Femur (tissue), 1 donor: ENCODE data around the gene CRIM1.
"Not testable (repeated sequence)": the region's sequence is repeated elsewhere in the genome, so short reads cannot be mapped to it uniquely, and the experiment has no call there.

Source experiments
- DNase-seq: peaks from one replicate; pipeline ENCODE4 v3.0.0-alpha.2; 2017

The CRIM1 gene

DNA sequence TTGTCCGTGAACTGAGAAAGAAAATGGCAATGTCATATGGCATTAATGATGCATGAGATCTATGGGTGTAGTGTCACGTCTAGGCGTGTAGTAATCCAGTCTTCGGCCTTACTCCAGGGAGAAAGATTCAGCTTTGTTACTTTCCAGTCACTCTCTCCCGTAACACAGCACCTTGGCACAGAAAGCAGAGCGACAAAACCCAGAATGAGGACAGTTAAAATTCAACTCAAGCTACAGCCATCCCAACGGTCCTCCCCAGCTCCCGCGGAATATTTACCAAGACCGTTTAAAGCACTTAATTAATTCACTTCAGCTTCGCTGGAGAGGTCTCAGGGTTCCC is 797 bp upstream of the CRIM1 start:
- peak; percentile 39 for DNase-seq

DNA sequence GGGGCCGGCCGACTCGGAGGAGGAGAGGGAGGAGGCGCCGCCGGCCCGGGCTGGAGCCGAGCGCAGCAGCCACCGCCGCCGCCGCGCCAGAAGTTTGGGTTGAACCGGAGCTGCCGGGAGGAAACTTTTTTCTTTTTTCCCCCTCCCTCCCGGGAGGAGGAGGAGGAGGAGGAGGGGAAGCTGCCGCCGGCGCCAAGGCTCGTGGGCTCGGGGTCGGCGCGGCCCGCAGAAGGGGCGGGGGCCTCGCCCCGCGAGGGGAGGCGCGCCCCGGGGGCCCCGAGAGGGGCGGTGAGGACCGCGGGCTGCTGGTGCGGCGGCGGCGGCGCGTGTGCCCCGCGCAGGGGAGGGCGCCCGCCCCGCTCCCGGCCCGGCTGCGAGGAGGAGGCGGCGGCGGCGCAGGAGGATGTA is 316 bp downstream of the CRIM1 start:
- no peak for DNase-seq

DNA sequence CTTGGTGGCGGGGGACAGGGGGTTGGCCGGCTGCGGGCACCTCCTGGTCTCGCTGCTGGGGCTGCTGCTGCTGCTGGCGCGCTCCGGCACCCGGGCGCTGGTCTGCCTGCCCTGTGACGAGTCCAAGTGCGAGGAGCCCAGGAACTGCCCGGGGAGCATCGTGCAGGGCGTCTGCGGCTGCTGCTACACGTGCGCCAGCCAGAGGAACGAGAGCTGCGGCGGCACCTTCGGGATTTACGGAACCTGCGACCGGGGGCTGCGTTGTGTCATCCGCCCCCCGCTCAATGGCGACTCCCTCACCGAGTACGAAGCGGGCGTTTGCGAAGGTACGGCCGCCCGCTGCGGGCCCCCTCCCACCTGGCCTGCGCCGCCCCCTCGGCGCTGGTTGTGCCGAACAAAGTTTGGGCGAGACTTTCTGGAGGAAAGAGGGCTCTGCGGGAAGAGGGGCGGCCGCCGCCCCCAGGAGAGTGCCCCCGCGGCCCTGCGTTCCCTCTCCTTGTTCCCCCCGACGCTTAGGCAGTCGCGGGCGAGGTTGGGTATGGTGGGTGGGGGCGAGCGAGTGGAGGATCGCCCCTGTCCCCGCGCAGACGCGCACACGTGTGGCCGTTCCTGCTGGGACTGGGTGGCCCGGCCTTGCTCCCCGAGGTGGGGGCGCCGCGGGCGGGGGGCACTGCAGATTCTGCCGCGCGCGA is 866 bp downstream of the CRIM1 start:
- peak; percentile 68 for DNase-seq

DNA sequence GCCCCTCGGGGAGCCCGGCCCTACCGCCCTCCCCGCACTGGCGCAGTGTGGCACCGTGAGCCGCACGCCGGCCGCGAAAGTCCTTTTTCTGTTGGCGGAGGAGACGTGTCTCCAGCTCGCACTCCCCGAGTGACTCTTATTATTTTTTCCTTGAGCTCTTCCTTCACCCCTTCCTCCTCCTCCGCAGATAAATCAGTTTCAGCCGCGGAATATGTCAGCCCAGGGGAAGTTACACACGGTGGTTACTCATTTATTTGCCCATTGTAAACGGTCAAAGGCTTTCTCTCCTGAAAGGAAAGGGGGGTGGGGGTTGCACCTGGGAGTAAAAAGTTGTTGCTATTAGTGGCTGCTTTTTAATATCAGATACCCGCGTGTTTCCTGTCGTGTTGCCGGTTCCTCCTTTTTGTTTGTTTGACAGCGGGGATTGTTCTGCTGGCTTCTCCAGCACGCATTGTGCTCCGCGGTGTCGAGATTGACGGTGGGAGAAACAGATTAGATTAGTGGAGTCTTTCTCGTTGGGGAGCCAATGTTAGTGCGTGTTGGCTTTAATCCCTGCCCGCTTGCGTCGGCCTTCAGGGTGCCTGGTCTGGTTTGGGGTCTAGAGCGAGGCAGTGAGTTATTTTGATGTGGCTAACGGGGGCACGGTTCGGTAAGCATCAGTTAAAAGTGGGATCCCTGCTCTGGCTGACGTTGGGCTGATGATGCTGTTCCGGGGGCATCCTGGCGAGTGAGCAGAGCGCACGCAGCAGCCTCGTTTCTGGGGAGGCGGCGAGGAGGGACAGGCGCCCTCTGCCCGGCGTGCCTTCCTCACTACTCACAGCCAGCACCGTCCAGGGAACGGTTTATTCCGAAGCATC is 1.6 kb downstream of the CRIM1 start:
- DNase-seq, result peak; percentile 68

DNA sequence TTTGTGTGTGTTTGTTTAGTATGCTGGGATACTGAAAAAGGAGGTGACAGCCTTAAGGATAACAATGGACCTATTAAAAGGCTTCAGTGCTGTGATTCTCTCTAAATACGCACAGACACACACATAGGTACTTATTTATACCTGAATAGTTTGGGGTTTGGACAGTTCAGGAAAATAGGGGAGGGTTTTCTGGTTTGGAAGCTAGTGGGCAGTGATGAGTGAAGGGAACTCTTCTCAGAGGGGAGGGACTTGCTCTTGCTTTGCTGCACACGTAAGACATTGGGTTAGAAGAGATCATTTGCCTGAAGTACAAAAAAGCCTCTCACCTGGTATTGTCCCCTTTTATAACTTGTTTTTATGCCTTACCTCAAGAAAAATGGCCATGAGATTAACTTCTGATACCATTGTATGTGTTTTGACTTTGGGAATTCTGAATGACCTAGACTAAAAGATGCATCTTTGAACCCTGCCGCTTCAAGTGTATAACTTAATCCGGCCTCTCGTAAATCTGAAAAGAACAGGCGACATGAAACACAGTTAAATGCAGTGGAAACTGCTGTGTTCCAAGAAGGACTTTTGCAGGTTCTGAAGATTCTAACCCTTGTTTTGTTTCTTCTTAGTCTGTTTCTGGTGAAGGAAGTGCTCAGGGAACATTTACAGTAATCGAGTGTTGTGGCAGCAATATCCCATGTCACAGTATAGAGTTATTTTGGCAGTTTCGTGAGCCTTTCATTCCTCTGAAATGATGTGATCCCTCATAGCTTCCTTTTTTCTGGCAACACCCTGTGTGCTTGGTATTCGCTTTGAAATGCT is 2.5 kb downstream of the CRIM1 start:
- DNase-seq, result no peak

DNA sequence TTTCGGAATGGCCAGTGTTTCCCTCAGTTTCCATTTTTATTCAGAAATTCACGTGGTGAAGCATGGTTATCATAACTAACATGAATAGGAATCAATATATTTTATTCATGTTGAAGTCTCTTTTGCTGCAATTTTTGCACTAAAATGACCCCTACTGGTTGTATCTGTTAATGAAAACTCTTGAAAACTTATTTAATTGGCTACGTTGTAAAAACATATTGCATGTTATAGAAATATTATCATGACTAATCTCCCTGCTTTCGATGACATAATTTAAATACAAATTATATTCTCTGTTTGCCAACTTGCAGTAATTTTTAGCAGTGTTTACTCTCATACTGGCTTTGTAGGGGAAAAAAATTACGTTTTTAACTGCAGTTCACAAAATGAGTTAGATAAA is 3.5 kb downstream of the CRIM1 start:
- DNase-seq, result no peak

DNA sequence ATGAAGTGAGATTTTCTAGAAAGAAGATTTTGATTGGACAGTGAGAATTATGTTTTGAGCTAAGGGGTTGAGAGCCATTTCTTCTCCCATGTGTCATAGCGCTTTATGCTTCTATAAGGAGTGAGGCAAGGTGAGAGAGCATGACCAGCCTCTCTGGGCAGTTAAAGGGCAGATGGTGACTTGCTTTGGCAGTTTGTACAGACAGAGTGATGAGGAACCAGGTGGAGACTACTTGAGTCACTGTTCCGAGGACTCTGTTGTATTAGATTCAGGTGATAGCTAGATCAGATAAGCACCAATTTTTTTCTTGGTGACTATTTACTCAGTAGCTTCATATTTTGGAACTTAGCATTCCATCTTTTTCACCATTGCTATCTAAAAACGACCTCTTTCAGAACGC is 4.5 kb downstream of the CRIM1 start:
- DNase-seq, result no peak

DNA sequence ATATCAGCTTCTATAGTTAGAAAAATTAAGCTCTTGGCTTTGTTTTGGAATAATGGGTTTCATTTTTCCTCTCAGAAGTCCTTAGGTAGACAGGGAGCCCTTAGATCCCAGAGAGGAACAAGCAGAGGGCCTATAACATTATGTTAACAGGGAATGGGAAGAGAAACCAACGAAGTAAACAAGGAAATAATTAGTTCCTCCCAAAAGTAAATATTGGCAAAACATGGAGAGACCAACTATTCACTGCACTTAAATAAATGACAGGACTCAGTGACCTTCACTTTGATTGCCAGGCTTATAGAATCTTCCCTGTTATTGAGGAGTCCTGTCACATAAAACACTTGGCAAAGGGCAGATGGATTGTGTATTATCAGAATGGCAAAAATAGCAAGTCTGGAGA is 5.3 kb downstream of the CRIM1 start:
- DNase-seq, result no peak

DNA sequence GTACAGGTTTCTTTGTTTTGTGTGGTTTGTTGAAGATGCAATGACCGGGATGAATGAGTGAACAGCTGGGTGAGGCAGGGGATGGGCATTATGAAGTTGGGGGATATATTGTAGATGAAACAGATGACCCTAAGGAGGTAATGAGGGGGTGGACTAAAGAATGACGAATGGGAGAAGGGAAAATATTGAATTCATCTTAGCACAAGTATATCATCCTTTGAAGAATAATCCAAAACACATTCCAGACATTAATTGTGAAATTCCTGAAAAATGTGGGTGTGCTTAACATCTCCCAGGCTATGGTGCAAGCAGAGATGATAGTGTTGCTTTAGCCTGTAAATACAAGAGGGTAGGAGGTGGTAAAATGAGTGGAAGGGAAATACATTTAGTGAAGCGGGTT is 5.8 kb downstream of the CRIM1 start:
- DNase-seq, result no peak

DNA sequence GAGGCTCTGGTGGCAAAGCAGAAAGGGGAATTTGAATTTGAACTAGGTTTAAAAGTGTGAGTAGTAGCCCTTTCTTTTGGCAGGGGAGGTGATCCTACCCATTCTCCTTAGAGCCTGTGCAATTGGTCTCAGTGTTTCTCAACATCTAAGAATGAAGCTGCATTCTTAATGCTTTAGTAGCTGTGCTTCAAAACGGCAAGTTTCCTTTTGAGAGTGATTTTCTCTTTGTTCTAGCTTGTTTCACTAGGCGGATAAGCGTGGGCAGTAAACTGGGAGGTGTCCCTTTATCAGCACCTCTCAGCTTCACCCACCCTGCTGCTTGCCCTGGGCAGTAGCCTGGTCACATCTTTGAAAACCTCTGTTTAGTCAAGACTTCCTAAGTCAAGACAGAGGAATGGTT is 6.7 kb downstream of the CRIM1 start:
- DNase-seq, result no peak

DNA sequence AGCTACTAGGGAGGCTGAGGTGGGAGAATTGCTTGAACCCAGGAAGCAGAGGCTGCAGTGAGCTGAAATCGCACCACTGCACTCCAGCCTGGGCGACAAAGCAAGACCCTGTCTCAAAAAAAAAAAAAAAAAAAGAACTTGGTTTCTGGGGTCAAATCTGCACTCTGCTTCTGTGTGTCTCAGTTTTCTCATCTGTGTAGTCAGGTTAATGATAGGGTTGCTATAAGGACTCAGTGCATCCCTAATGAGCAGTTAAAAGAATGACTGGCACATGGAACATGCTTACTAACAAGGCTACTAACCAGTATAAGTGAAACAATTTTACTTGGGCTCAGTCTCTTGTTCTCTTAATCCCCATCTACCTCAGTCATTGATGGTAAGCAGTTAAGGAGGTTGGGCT is 7.5 kb downstream of the CRIM1 start:
- DNase-seq, result not testable (repeated sequence)

DNA sequence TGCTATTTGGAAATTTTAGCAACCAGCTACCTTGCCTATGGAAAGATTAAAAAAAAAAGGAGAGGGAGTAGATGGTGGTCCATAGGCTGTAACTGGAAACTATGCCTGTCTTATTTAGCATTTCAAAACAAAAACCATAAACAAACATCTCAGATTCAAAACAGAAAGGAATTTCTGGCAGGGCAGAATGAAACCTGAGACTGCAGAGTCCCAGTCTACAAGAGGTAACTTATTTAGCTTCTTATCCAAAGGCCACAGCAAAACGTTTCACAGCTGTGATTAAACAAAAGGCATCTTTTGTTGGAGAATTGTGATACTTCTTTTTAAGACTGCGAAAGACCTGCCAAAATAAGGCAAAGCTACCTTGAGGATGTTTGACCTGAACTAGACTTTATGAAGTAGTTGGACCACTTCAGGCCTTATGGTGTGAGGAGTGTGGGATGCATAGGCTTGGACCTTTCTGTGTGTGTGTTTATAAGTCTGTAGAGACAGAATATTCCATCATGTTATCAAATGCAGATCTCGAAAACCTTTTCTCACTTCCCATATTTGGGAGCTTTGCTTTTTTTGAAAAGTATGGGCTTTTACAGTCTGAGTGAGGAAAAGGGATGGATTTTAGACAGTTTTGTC is 11.0 kb downstream of the CRIM1 start:
- no peak for DNase-seq

DNA sequence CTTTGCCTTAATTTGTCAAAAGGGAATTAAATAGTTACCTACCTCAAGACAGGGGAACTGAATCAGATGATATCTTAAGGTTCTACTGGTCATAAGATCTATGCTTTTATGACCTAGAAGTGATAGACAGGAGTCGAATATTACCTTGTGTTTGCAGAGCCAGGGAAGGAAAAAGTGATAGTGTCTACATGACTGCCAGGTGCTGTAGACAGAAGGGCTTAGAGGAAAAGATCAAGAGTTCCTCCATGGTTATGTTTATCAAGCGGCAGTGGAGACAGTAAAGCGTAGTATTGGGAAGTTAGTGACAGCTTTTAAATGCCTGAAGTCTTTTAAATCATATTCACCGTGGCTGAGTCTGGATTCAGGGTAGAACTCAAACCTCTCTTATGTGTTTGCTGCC is 11.9 kb downstream of the CRIM1 start:
- DNase-seq, result no peak

DNA sequence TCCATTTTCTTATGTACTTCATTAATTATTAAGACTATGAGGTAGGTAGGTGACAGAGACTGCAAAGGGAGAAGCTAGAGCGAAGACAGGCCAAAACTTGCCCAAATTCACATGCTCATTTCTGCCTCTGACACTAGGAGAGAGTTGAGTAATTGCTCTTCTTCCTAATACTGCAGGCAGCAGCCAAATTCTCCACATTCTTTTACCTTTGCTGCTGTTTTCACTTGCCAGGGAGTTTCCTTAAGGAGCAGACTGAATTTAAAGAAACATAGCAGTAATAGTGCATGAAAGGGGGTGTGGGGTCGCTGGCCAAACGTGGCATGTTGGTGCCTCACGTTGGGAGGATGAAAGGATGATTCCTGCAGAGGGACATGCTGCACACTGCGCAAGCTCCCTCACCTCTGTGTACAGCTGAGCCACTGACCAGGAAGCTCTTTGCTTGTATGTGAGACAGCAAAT is 12.3 kb downstream of the CRIM1 start:
- DNase-seq, result no peak

DNA sequence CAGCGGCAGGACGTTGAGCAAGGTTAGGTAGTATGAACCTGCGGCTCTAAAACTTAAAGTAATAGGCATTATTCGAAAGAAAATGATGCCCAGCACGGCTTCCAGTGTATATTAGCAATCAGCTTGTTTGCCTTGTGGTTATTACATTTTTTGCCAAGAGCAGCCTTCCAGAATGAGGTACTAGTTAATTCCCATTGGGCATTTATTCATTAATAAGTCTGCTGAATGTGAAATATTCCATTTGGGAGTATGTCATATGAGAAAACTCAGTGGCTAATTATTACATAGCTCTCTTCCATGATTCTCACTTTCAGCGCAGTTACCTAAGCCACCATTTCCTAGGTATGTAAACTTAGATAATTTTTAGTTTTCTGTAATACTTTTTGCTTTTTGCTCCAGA is 12.9 kb downstream of the CRIM1 start:
- DNase-seq, result no peak

DNA sequence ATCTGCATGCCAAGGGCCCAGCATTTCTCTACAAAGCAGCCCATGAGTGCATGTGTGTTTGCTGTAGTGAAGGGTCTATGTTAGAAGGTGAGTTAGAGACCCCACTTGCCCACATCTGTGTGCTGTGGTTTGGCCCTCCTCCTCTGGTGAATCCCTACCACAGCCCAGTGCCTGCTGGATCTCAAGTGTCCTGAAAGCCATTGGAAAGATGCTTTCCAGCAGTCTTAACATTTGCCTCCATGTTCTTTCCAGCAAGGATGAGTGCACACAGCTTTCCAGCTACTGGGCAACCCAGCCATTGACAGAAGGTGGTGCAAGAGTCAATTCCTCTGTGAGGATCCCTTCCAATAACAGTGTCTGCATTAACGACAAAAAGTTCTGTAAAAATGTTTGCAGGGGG is 13.6 kb downstream of the CRIM1 start:
- no peak for DNase-seq

DNA sequence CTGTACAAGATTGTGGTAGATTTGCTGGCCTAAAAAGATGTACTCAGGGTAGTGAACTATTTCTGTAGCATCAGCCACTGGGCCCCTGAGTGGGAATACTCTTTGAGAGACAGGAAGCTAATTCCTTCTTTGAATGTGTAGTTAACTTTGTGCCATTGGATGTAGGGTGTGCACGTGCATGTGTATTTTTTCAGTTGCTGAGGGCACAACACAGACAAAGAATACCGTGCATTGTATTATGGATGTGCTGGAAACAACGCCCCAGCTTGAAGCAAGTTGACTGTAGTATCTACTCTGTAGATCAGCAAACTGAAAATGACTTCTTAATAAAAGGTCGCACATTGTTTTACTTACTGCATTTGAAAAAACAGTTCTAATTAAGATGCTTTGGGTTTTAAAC is 14.1 kb downstream of the CRIM1 start:
- DNase-seq, result no peak

DNA sequence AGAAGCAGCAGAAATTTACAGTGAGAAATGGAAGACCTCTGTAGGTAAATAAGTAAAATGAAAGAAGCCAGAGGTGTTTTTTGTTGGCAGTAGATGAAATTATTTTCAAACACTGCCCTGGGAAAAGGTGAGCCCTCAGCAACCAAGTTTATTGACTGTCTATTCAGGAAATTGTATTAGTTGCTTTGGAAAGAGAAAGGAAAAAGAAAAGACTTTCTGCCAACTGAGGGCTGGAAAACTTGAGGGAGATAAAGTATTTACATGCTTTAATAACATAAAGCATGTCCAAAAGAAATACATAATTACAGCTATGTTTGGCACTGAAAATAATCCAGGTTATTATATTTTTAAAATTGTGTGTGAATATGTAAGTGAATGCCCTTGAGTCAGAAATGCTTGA is 14.7 kb downstream of the CRIM1 start:
- DNase-seq, result no peak

DNA sequence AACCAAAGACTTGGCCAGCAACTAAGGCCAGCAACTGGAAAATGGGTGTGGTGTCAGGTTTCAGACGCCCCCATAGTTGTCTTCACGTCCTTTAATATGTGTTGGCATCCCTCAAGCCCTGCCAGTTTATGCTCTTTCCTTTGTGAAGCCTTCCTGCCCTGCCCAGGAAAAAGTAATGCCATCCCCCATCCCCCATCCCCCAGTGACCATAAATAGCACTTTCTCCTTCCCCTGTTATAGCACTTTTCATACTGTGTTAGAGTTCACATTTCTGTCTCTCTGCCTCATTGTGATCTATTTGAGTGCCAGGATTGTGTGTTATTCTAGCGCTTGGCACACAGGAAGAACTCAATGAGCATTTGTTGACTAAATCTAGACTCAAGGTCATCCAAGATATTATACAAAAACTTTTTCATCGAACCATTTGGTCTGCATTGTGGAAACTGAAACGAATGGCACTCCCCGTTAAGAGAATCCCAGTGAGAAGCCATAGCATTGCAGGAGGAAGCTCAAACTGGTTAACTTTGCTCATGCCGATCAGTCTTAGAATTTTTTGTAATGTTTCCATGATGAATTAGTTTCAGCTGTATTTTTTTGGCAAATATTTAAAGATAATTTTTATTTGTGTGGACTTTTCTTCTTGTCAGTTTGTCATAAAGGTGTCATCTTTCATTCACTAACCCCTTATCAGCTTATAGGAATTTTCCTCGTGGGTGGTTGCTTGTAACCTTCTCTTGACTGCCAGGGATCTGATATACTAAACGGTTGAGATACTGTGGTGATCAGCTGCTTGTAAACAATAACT is 15.7 kb downstream of the CRIM1 start:
- no peak for DNase-seq

DNA sequence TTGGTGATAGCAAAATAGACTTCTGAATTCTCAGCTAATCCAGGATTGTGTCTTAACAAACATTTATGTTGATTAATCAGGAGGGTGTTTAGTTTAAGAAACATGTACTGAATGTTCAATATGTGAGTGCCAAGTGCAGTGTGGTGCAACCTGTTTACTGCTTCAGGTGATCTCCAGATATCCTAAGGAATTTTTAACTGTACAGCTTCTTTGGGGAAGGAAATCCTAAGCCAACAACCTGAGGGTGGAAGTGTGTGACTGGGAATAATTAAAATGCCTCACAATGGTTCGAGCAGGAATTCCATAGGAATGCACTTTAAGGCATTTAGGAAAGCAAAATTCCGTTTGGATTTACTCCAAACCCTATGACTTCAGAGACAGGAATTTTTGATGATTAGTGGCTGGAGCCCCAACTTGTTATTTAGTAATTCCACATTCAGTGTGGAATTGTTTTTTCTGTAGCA is 16.4 kb downstream of the CRIM1 start:
- no peak for DNase-seq

DNA sequence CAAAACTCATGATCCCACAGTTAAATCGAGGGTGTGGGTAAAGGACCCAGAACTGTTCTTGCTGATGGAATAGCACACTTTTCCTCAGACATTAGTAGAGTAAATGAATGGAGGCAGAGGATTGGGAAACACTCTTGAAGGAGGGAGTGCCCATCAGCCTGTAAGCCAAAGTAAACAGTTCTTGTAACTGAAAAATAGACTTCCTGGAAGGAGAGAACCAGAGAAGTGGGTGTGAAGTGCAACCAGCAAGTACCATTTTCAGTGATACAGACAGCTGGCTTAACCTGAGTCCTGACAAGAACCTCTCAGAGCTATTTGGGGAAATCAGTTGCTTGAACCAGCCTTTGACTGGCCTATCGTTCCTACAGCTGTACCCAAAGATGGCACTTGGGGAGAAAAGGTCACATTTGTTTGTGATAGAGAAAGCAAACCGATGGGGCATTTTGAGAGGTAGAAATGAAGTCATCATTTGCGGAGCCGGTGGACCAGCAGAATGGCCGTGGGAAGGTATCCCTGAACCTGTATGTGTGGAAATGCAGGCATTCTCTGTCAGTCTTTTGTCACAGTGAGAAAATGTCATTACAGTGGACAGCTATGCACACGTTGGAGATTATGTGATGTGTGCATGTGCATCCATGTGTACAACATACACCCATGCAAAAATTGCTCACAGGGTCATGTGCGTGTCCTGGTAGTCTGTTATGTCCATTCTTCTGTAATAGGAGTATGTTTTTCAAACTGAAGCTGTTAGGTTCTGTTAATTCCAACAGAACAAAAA is 17.8 kb downstream of the CRIM1 start:
- no peak for DNase-seq
